Stimulated activated CD8-positive, alpha-beta memory T cell treated with anti-CD3 and anti-CD28 coated beads, Interleukin-4, amount 100 ng/mL, for 24 hours (primary cell): Measurements from ENCODE around the gene PIP4K2B.
"Not testable (repeated sequence)": the region's sequence is repeated elsewhere in the genome, so short reads cannot be mapped to it uniquely, and the experiment has no call there.

Source experiments
- DNase-seq: peaks from one replicate; pipeline ENCODE4 v3.0.0-alpha.2; 2020; ENCODE audit warnings: low read depth

The PIP4K2B gene

DNA sequence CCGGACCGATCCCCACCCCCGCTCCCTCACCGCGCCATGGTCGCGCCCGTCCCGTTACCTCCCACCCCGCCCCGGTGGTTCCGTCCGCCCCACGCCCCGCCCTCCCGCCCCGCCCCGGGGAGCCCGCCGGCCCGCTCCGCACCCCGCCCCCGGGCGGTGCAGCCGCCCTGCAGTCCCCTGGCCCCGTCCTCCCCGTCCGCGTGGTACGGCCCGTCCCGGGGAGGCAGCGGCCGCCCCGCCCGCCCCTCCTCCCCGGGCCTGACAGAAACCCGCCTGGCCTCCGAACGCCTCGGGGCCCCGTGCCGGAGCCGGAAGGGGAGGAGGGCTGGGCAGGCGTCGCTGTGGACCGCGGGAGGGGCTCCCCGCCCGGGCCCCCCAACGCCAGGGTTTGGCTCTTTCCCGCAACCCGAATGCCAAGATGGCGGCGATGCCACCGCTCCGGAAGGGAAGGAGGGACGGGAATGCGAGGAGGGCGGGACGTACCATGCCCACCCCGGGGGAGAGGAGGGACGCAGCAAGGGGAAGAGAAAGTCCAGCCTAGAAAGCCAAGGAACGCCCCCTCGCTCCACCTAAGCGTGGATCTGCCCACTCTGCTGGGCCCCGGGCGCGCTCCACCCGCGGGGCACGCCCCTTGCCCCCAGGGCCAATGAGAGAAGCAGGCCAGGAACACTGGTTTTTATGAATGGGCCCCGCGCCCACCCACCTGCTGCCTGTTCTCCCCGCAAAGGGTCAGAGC lies at the start of gene PIP4K2B:
TSS of gene PIP4K2B (minus strand) at position 56 of the 736 bp plus-strand sequence. CDS start 132 bp downstream, outside the sequence.
- DNase-seq: peak; percentile 81

DNA sequence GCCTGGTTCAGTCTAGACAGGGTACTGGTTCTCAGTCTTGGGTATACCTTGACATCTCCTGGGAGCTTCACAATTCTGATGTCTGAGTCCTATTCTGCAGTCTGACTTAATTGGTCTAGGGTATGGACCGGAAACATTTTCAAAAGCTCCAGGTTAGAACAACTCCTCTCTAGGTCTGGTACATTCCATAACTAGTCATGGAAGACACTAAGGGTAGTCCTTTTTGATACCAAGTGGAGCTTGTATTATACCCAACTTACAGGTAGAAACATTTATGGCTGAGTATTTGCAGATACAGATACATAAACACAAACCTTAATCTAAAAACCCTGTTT lies 49.2 kb upstream of the PIP4K2B start:
- DNase-seq: no peak

DNA sequence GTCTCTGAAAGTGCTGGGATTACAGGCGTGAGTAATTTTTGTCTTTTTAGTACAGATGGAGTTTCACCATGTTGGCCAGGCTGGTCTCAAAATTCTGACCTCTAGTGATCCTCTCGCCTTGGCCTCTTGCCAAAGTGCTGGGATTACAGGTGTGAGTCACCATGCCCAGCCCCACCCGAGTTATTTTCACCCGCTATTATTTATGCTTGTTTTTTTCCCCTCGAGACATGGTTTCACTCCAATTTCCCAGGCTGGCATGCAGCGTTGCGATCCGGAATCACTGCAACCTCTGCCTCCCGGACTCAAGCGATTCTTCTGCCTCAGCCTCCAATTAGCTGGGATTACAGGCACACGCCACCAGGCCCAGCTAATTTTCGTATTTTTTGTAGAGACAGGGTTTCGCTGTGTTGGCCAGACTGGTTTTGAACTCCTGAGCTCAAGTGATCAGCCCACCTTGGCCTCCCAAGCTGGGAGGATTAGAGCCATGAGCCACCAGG lies 45.0 kb upstream of the PIP4K2B start:
- DNase-seq: no peak

DNA sequence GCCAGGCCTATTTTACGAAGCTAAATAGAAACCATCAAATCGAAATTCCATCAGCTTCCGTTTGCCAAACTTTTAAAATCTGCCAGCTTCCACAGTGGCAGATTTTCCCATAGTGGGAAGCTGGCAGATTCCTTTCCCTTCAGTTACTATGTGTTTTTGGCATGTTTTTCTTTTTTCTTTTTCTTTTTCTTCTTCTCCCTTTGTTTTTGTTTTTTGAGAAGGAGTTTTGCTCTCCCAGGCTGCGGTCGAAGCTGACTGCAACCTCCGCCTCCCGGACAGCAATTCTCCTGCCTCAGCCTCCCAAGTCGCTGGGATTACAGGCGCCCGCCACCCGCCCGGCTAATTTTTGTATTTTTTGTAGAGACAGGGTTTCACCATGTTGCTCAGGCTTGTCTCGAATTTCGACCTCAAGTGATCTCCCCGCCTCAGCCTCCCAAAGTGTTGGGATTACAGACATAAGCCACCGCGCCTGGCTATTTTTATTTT lies 26.4 kb upstream of the PIP4K2B start:
- no peak for DNase-seq

DNA sequence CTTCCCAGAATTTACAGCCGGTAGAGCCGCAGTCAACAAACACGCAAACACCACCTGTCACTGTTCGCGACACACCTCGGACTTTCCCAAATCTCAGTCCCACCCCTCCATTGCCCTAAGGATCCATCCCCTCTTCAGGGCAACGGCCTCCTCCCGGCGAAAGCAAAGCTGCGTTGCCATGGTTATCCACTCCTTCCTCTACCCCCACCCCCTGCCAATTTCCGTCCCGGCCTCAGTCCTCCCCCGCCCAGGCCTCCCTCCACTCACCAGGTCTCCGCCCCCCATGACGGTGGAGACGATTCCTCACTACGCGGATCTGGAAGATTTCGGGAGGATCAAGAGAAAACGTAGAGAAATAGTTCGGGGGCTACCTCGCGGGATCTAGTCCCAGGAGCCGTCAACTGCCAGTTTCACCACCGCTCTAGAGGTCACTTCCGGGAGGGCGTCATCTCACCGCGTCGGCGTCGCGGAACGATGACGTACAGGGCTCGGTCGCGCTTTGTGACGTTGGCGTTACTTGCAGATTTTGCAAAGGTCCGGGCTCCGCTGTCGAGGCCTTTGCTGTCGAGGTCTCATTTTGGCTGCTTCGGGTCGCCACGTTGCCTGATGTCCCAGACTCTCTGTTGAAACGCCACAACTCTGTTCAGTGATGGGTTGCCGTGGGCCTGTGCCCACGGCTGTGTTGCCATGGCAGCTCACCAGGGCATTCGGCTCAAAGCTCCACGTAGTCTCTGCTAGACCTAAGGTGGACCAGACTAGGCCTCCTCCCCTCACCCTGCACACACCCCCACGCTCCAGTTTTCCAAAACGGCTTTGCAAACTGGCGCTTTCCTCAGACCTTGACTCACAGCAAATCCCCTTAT lies 25.8 kb upstream of the PIP4K2B start, which contains the start of gene CWC25:
TSS of gene CWC25 (minus strand) at position 423 of the 863 bp plus-strand sequence. CDS start at position 285, 138 bp downstream.
- peak; percentile 87 for DNase-seq

DNA sequence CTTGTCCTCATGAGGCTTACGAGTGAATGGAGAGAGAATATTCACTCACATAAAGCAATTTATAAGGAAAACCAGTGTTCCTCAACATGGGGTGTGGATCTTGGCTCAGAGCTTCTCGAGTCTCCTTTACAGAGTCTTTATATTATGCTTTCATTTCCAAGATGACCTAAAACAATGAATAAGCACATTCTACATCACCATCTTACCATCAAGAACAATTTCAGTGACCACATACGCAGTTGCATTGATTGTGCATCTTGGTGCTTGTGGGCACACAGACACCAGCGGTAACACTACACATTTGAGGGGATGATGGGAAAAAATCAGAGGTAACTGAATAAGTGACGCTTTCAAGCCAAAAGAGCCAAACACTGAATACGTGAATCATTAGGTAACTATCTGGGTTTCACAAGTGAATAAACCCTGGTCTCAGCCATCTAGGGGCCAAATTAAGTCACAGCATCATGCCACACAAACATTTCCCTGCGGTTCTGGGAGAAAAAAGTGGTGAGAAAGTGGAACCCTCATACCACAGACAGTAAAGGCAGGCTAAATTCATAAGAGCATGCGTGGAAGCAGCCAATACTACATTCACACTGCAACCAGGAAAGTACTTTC lies 16.3 kb upstream of the PIP4K2B start:
- DNase-seq: no peak

DNA sequence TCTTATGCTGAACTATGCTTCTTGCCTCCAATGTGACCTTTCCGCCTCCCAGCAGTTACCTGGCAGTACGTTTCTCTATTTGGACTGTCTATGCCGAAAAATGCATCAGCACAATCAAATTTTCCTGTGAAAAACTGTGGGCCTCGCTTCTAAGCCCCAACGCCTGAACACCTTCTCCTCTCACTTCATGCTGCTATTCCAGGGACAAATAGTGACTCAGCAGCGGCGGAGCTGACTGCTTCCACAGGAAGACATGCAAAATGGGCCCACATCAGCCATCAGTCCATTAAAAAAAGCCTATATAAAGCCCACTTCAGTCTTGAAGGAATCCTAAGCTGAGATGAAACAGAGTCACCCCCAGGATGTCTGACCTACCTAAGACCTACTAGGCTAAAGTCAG lies 10.5 kb upstream of the PIP4K2B start:
- no peak for DNase-seq

DNA sequence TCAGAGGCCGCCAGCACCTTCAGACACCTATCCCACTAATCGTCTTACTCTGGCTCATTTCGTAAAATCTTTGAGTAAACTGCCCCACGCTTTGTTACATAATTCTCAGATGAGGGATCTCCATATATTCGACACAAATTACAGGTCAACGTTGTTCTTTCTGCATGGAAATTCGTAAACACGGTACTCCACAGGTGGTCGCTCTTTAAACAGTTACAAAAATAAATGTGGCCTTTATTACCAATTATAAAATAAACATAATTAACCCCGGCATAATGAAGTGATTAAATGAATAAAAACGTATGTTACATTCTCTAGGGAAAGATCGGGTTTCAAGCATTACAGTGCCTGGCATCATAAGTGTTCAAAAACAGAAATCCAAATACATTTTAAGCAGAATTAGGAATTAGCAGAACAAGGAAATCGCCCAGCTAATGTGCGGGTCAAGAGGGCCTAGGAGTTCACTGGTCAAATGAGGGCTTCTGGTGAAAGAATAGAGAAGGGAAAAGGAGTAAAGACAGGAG lies 943 bp upstream of the PIP4K2B start:
- DNase-seq: no peak

DNA sequence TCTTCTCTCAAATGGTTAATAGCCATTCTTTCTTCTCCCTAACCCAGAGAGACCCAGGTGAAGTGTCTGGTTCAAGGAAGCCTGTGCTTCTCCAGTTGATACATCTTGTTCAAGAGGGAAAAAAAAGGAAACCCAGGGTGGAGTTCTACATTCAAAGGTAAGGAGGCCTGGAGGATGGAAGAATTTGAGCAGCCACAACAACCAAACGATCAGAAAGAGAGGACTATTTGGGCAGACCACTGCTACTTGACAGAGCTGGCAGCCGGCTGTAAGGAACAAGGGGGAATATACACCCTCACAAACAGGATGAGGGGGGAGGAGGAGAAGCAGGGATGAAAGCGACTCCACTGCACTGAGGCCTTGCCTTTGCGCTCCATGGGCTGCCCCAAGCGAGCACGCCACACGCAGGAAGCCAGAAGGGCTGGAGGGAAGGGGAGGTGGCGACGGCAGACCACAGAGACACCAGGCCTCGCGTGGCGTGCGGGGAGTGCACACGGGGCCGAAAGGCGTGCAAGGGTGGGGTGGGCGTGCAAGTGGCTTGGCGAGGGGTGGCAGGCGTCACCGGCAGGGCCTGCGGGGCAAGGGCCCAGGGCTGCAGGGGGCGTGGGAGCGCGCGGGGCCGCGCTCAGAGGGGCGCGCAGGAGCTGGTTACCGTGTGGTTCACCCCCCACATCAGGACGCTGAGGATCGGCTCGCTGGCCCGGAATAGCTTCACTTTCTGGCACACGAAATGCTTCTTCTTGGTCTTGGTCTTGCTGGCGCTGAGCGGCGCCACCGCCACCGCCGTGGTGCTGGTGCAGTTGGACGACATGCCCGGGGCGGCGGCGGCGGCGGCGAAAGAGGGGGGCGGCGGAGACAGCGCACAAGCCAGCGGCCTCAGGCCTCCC lies 499 bp downstream of the PIP4K2B start:
- DNase-seq: peak; percentile 29

DNA sequence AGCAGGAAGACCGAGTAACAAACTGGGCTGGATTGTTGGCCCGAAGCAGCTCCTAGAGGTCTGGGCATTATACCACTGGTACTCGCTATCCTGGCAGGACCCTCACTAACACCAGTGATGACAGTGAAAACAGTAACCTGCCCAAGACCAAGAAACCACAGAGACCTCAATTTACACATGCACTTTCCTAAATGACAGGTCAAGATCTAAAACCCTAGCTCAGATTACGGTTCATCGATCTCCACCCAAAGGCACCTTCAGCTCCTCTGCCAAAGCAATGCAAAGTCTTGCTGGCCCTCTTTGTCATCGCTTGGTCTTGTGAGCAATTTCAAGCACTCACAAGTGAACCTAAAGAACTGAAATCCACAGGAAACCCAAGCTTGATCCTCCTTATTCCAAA lies 1.5 kb downstream of the PIP4K2B start:
- DNase-seq: no peak

DNA sequence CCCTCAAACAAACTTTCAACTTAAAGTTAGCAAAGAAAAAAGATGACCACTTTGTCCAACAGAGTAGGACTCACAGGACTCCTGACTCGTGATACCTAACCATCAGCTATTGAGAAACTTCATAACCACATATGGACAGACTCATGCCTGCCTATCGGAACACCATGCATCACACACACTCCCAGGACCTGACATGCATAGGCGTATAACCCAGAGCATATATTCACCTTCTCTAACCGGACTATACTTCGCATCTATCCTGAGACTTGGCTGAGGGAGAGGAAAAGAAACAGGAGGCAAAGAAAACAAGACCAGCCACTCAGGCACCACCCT lies 2.2 kb downstream of the PIP4K2B start:
- DNase-seq: no peak

DNA sequence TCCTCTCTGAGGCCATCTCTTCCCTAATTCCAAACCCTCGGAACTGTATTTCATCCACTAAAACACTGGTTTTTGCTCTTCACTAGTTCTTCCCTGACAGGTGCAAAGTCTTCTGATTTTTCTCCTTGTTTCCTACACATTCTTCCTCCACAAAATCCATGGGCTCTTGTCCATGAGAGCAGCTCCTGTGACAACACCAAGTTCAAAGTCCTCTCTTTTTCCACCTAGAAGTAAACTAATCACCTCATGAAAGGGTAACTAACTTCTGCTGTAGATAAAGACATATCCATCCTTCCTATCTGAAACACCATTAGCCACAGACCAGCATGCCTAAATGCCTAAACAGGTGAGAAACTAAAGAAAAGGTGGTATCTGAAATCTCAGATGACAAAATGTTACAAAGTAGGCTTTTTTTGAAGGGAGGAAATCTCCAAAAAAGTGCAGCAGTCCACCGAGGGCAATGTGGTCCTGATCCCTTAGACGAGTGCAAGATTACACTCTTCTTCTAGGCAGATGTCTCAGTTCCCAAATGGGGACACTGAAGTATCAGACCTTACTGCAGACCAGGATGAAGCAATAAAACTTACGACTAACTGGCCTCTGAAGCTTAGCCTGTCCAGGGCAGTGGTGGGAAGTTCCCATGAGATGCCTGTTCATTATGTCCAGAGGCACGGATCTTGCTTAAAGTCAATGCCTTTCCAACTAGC lies 2.8 kb downstream of the PIP4K2B start:
- DNase-seq: no peak

DNA sequence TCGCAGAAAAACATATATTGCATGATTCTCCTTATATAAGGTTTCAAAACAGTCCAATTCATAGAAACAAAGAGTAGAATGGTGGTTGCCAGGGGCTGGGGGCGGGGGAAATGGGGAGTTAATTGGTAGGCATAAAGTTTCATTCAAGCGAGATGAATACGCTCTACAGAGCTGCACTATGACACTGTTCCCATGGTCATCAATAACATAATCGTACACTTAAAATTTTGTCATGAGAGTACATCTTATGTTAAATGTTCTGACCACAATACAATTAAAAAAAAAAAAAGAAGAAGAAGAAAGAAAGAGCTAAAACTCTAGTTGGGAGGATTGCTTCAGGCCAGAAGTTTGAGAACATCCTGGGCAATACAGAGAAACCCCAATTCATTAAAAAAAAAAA lies 5.1 kb downstream of the PIP4K2B start:
- DNase-seq: no peak

DNA sequence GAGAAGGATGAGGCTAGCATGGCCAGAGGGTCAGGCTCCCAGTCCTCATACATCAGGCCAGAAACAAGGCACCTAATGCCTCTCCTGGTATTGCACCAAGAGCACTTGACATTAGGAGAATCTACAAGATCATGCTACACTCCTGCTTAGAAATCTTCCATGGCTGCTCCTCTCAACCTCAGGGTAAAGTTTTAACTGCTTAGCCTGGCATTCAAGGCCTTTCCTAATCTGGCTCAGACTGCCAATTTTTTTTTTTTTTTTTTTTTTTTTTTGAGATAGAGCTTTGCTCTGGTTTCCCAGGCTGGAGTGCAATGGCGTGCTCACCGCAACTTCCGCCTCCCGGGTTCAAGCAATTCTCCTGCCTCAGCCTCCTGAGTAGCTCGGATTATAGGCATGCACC lies 8.2 kb downstream of the PIP4K2B start:
- no peak for DNase-seq

DNA sequence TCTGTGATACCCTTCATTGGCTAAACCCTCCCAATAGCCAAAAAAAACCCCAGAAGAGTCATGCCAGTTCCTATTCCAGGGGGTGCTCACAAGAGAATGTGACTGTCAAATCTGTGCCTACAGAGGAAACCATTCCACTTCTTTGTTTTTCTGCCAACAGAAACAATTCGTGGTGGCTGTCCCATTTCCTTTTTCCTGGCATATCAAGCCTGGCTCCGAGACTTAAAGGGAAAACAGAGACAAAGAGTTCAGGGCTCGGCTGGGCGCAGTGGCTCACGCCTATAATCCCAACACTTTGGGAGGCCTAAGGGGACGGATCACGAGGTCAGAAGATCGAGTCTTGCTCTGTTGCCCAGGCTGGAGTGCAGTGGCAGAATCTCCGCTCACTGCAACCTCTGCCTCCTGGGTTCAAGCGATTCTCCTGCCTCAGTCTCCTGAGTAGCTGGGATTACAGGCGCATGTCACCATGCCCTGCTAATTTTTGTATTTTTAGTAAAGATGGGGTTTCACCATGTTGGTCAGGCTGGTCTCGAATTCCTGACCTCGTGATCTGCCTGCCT lies 9.1 kb downstream of the PIP4K2B start:
- DNase-seq: not testable (repeated sequence)

DNA sequence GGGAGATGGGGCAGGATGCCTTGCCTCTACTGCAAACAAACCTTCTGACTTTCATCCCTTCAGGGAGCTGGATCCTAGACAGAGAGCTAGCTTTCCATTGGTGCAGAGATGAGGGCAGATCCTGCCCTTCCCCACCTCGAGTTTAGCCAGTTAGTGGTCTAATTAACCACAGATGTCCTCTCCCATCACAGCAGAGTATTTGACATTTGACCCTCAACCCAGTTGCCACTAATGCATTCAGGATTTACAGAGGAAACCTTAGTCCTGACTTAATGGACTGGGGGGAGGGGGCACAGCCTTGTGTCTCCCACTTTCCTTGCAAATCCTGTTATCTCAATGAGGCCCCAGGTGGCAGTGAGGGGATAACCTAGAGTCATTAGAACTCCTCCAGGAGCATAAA lies 10.2 kb downstream of the PIP4K2B start:
- no peak for DNase-seq

DNA sequence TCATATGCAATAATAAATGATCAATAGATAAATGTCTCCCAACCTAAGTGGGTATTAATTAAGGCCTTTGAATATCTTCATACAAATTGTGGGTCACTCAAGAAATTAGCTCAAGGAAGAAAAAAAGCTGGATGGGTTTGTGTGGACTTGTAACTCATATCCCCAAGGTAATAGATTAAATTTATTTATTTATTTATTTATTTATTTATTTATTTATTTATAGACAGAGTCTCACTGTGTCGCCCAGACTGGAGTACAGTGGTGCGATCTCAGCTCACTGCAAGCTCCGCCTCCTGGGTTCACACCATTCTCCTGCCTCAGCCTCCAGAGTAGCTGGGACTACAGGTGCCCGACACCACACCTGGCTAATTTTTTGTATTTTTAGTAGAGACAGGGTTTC lies 11.4 kb downstream of the PIP4K2B start:
- DNase-seq: not testable (repeated sequence)

DNA sequence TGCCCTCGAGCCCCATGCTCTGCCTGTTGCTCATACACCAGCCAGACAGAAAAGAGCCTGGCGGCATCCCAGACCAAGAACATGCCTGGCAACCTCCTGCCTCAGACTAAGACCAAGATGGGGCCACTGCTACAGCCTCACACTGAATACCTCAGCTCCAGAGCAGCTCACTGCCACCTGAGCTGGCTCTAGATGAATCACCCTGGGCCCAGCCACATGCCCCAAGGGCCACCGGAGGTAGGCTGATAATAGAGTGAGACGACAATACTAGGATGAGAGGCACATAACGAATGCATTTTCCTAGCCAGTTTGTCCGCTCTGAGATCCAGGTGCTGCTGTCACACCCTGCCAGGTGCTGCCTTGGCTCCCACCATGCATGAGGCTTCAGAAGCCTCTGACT lies 13.0 kb downstream of the PIP4K2B start:
- DNase-seq: no peak

DNA sequence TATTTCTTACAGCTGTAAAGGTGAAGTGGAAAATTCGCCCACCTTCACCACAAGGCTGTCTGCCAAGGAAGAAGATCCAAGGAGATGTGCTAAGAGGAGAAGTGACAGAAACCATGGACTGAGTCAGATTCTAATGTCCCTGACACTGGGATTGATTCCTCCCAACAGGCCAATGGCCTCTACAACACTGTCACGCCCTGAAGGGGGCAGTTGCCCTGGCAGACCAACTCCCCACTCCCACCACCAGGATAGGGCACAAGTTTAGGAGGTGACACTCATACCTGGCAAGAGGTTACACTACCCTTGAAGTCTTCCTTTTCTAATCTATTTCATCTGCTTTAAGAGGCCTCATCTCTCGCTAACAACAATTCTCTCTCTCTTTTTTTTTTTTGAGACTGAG lies 16.1 kb downstream of the PIP4K2B start:
- no peak for DNase-seq

DNA sequence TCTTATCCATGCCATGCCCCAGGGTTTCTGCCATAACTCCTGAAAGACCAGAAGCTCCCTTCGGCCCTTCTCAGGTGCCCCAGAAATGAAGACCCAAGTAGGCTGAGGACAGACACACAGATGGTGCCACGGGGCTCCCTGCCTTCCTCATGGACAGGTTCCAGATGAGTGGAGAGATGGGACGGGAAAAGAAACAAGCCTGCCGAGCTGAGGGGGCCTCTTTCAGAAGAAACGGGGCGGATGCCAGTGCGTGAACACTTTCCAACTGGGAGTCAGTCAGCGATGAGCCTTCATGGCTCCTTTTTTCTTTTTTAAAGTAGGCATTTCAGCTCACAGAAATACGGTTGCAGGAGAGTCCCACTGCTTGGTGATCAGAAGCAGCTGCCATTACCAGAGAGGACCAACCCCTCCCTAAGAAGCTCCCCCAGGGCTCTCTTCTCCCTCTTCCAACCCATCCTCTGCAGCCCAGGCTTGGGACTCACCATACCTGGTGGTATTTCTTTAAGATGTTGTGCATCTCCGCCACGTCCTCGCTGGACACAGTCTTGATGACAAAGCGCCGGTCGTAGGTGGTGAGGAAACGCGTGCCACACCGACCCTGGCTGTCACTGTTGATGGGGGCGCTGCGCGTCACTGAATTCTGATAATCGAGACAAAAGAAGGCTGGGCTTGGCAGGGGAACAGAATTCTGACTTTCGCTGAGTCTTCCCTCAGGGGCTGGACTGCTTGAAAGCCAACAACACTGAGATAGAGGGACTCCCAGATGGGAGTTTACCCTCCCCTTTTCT lies 19.2 kb downstream of the PIP4K2B start:
- no peak for DNase-seq
